Measurements from ENCODE around the gene SMYD3. TPM values are rescaled to one million over a fixed set of nuclear protein-coding genes. Genes with fewer than 3 reads are reported as not detected.

Gene SMYD3
- total RNA-seq, 4 donors from 2014 or later = 15.6 to 21.1 (median 18.4) TPM

DNA sequence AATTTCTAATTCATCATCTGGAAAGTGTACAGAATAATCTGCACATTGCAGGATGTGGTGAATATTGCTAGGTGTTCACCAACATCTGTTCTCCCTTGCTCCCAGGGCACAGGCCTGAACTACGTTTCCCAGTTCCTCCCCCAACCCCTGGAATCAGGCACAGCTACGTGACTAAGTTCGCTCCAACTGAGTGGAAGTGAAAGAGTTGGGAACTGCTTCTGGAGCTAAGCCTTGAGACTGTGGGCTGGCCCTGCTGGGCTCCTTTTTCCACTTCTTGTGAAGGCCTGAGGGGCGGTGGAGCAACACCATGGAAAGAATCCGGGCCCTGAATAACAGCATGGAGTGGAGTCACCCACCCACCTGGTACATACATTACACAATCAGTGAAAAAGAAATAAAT is 534.6 kb downstream of the SMYD3 start:
- TF ChIP-seq, protein P1, sequence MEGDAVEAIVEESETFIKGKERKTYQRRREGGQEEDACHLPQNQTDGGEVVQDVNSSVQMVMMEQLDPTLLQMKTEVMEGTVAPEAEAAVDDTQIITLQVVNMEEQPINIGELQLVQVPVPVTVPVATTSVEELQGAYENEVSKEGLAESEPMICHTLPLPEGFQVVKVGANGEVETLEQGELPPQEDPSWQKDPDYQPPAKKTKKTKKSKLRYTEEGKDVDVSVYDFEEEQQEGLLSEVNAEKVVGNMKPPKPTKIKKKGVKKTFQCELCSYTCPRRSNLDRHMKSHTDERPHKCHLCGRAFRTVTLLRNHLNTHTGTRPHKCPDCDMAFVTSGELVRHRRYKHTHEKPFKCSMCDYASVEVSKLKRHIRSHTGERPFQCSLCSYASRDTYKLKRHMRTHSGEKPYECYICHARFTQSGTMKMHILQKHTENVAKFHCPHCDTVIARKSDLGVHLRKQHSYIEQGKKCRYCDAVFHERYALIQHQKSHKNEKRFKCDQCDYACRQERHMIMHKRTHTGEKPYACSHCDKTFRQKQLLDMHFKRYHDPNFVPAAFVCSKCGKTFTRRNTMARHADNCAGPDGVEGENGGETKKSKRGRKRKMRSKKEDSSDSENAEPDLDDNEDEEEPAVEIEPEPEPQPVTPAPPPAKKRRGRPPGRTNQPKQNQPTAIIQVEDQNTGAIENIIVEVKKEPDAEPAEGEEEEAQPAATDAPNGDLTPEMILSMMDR (IDR thresholded peaks at IDR 0.05; ENCODE audit: low read depth) = no peak

GRCh38 chr1:245971711-245972085 is 535.4 kb downstream of the SMYD3 start:
- TF ChIP-seq, protein P1 (IDR thresholded peaks at IDR 0.05; ENCODE audit: low read depth) = no peak

- TF ChIP-seq, protein P1 (IDR thresholded peaks at IDR 0.05; ENCODE audit: low read depth) = no peak
Measured at GRCh38 chr1:245969283-245969682, 537.8 kb downstream of the SMYD3 start.

DNA sequence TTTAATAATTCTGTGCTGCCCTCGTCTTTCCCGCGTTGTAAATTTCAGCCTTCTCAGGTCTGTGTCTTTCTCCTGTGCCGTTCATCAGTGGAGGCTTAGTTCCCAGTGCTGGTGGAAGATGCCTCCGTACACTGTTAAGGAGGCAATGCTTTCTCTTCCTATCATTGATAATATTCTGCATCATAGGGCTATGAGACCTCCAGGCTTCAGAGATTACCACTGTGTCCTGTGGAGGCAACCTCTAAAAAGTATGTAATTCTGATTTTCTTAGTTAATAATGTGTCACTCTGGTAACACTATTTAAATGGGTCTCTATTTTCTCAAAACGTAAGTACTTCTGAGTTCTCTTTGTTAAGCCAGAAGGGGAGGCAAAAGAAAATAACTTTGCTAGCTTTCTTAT is 538.3 kb downstream of the SMYD3 start:
- TF ChIP-seq, protein P1 (IDR thresholded peaks at IDR 0.05; ENCODE audit: low read depth) = no peak

DNA sequence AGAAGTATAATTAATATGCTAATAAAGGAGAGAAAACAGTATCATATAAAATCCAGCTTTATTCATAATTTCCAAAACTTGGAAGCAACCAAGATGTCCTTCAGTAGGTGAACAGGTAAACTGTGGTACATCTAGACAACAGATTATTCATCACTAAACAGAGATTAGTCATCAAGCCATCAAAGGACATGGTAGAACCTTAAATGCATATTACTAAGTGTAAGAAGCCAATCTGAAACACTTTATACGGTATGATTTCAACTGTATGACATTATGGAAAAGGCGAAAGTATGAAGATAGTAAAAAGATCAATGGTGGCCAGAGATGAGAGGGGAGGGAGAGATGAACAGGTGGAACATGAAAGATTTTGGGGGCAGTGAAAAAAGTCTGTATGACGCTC is 541.7 kb downstream of the SMYD3 start:
- TF ChIP-seq, protein P1 (IDR thresholded peaks at IDR 0.05; ENCODE audit: low read depth) = no peak

- TF ChIP-seq, protein P1 (IDR thresholded peaks at IDR 0.05; ENCODE audit: low read depth) = no peak
Measured at GRCh38 chr1:245963649-245964048, 543.4 kb downstream of the SMYD3 start.

GRCh38 chr1:245962453-245962852 is 544.6 kb downstream of the SMYD3 start:
- TF ChIP-seq, protein P1 (IDR thresholded peaks at IDR 0.05; ENCODE audit: low read depth) = no peak
